Activated CD4-positive, alpha-beta T cell treated with anti-CD3 and anti-CD28 coated beads, Interleukin-2, amount 50 U/mL, for 16 hours (primary cell): Measurements from ENCODE around the gene QSOX2.

Source experiments
- DNase-seq: peaks from one replicate; pipeline ENCODE4 v3.0.0-alpha.2; 2020

Gene QSOX2

GRCh38 chr9:136264441-136265405 lies 19.1 kb upstream of the QSOX2 start:
- no peak for DNase-seq

DNA sequence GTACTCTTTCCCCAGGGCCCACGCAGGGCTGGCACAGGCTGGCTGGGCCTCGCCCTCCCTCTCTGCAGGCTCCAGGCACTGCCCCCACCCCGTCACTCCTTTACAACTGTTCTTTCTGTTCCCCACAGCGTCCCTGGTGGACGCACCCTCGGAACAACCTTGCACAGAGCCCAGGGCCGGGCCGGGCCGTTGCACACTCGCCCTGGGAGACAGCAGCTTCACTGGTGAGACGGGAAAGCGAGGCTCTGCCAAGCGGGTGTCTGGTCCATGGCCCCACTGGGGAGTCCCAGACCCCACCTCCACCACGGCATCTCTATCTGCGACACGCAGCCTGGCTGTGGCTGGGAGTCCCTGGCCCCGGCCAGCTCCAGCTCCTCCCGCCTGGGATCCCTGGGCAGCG lies 18.4 kb upstream of the QSOX2 start:
- no peak for DNase-seq

GRCh38 chr9:136262671-136263178 lies 17.1 kb upstream of the QSOX2 start:
- DNase-seq = no peak

- DNase-seq = no peak
These were observed 16.2 kb upstream of the QSOX2 start for GRCh38 chr9:136261686-136262430.

DNA sequence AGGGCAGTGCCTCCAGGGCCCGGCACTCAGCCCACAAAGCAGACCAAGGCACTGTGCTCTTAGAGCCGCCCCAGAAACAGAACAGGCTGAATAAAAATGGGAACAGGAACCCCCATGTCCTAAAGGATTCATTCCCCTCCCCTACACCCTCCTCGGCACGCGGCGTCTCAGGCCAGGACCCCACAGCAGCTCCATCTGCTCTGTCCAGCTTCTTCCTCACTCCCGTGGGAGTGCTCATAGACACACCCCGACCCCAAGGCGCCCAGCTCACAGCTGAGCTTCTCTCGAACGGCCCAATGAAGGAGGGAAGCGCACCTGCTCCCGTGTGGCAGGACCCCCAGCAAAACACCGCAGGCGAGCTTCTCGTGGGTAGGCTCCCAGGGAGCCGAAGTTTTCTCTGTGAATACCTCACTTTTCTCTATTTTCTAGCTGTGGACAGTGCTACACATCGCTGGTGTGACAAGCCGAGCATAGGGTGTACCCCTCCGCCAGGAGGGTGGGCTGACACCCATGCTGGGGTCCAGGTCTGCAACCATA lies 15.4 kb upstream of the QSOX2 start:
- DNase-seq = no peak

DNA sequence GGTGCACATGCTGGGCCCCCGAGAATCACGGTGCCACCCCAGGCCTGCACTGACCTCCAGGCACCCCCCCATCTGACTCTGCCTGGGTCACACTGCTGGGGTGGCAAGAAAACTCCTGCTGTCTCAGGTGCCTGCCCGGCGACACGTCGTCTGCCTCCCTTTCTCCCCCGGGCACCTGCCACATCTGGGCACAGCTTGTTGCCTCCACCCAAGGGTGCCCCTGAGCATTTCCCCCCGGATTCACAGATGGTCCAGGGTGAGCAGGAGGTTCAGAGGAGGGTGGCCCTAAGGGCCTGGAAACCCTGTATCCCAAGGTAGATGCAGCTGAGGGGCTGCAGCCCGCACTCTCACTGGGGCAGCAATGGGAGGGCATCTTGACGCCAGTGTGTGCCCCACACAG lies 14.9 kb upstream of the QSOX2 start:
- no peak for DNase-seq

DNA sequence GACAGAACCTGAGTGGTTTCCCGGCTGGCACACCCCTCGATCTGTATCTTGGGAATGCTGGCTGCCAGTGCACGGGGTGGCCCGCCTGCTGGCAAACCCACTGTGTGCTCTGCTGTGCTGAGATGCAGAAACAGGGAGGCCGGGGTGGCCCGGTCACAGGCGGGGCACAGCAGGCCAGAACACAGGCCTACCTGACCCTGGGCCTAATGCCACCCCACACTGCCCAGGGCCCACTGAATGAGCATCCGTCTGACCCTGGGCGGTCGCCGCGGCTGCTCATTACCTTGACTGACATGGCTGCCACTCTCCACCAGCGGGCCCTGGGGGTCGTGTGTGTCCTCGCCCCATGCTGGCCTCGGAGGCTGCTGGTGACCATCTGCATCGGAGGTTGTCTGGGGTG lies 14.2 kb upstream of the QSOX2 start:
- no peak for DNase-seq

GRCh38 chr9:136259517-136259813 lies 13.9 kb upstream of the QSOX2 start:
- no peak for DNase-seq

DNA sequence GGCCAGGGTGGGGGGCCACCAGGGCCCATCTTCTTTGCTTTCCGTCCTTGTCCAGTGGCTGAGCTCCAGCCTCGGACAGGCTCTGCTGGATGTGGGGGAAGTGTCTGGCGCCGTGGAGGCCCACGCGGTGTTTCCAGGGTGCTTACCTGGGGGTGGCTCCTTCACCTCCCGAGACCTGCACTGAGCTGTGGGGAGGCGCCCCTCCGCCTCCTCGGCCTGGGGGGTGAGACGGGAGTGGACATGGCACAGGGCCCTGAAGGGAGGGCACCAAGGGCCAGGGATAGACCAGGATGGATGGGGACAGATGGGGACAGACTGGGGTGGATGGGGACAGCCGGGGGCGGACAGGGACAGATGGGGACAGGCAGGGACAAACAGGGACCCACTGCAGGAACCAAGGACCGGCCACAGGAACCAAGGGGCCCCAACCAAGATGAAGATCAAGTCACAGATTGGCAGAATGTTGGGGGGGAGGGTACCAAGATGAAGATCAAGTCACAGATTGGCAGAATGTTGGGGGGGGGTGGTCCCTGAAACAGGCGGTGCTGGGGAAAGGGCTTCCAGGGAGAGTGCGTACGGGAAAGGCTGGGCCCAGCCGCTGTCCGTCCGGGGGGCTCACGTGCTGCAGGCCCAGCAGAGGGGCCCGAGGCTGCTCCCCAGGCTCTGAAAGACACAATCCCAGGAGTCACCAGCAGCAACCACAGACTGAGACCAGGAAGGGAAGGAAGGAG lies 13.3 kb upstream of the QSOX2 start:
- no peak for DNase-seq

DNA sequence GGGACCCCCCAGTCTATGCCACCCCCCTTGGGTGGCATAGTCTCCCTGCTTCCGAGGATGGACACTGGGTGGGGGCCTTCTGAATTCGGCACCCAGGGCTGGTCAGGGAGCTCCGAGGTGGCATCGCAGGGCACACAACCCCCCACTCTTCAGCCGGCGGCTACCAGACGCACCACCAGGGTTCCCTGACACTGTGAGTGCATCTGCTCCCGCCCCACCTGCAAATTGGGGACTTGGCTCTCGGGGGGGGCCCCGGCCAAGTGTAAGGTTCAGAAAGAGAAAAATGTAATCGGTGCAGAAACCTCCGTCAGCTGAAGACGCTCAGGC lies 12.7 kb upstream of the QSOX2 start:
- DNase-seq = no peak

DNA sequence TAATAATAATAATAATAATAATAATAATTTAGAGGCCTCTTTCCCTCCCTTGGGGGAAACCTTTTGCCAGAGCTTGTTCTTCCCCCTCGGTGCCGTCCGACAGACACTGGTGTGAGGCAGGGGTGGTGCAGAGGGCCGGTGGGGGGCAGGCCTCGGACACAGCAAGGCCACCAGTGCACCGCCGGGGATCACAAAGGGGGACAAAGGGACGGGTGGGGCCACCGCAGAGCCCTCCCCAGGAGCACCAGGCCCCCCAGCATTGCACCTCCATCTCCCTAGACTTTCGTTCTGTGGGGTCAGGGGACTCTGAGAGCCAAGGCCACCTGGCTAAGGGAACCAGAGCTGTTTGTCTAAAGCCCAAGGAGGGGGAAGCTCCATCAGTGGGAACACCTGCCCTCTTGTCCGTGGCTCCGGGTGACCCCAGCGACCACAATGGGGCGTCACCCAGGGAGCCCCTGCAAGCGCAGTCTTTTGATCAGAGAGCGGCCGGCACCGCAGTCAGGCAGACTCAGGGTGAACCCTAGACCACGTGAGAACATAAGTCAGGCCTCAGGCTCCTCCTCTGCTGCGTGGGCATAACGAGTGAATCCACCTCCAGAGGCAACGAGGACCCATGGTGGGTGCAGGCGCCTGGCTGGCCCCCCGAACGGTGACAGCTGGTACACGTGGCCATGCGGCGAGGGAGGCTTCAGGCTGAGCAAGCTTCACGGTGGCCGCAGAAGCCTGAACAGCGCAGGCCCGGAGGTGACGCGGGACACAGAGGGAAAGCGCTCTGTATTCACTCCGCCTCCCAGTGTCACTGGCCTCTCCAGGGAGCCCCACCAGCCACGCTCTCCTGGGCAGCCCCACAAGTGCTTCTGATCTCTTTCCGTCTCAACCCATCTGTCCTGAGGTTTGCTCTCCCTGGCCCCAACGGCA lies 12.0 kb upstream of the QSOX2 start:
- DNase-seq = no peak

DNA sequence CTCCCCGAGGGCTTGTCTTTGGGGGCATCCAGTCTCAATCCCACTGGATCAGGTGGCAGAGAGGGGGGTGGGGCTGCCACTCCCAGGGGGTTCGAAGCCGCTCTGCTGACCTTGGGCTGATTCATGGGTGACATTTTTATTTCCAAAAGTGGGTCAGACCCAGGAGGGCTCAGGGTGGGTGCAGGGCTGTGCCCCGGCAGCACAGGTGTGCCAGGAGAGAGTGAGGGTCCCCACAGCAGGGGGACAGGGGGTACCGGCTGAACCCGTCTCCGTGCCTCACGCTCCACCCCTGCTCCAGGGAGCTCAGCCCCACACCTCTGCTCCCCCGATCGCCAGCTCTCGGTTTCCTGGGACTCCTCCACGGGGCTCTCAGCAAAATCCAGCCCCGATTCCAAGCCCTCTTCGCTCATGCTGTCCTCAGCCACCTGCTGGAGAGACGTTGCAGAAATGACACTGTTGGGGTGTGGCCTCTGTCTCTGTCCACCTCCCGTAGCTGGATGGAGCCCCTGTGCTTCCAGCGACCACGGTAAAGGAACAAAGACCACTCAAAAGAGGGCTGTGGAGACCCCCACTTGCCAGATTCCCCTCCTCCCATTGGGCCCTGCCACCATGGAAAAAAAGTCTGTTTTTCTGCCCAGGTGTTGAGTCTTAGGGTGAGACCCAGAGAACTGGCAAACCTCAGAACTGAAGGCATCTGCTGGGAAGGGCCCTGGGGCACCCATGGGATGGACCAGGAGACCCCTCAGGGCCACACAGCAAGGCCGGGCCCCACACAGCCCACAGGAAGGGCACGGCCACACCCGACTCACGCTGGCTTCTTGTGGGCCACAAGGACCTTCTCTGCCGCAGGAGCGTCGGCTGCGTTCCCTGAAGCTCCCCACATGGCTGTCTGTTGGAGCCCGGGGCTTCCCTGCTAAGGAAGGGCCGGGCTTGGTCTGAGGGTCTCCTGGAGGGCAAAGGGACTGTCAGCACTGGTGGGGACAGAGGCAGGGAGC lies 10.6 kb upstream of the QSOX2 start:
- DNase-seq = no peak

GRCh38 chr9:136255166-136255538 lies 9.5 kb upstream of the QSOX2 start:
- DNase-seq = no peak

DNA sequence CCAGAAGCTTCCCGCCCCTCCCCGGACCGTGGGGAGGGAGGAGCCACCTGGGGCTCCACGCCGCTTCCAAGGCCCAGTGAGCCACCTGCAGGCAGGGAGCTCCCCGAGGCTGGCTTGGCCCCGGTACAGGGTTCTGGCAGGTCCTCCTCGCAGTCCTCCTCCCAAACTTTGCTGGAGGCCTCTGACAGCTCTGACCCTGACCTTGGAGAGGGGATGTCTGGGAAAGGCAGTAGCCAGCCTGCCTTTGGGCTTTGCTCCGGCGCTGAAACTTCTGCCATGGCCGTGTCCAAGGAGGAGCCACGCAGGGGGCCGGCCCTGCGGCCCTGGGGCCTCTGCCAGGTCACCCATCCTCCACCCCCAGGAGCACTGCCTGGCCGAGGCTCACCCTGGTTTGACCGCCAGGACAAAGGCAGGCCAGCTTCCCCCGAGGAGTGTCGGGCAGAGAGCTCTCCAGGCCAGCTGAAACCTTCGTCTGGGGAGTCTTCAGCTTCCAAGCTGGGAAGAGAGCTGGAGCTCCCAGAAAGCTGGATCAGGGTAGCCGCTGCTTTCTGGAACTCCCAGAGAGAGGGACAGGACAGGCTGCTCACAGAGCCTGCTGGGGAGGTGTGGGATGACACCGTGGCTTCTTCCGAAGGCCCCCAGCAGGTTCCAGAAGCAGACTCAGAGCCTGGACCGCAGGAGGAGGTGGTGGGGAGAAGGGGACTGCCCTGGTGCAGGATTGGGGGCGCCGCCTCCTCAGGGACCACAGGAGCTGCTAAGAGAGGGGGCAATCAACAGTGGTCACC lies 9.0 kb upstream of the QSOX2 start:
- DNase-seq = no peak

GRCh38 chr9:136253246-136254130 lies 7.9 kb upstream of the QSOX2 start:
- no peak for DNase-seq

DNA sequence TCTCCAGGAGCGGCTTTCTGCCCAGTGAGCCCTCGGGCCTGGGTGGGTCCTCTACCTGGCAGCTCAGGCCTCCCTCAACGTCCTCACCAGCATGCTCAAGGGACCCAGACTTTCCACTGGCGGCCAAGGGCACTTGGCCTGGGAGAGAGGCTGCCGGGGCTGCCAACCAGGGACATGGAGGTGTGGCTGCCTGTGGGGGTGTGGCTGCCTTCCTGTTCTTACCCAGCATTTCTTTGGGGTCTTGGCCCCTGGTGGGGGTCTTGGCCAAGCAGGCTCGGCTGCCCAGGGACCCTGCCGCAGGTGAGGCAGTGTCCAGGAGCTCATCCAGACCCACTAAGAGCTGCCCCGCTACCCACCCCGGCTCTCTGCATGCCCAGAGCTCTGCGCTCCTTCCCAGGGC lies 7.2 kb upstream of the QSOX2 start:
- no peak for DNase-seq

GRCh38 chr9:136252281-136252680 lies 6.7 kb upstream of the QSOX2 start:
- no peak for DNase-seq

- no peak for DNase-seq
These were observed 5.9 kb upstream of the QSOX2 start for GRCh38 chr9:136251264-136252115.
